Measurements from ENCODE around the gene BLVRB.

BLVRB gene

GRCh38 chr19:40398417-40399131 is 67.0 kb downstream of the BLVRB start:
- peak; percentile 65 to 85 (median 65) for DNase-seq

Data from suppressor macrophage treated with lipopolysaccharide for 1 hour (primary cell).